ENCODE data around the gene ELAPOR1.

The ELAPOR1 gene

GRCh38 chr1:109112056-109112651 lies 1.8 kb upstream of the ELAPOR1 start:
- peak overlapping the region; percentile 5 for H3K4me3 Mint-ChIP-seq
- H3K36me3 Mint-ChIP-seq (ENCODE audit: low read depth): peaks cover 2% of the 10 kb centered on the region
- peaks cover 26% of the 10 kb centered on the region for H3K4me1 Mint-ChIP-seq (ENCODE audit: low read depth)
- peak overlapping the region; percentile 11 for H3K27ac Mint-ChIP-seq
- peaks cover 37% of the 10 kb centered on the region for H3K27me3 Mint-ChIP-seq (ENCODE audit: low read depth)
- no peaks in the 10 kb centered on the region for H3K9me3 Mint-ChIP-seq

- Mint-ChIP-seq H3K4me3 (peak overlapping the region; percentile 83), H3K4me1 (ENCODE audit: low read depth) (peaks cover 26% of the 10 kb centered on the region), H3K9me3 (no peaks in the 10 kb centered on the region), H3K36me3 (ENCODE audit: low read depth) (peaks cover 2% of the 10 kb centered on the region), H3K27me3 (ENCODE audit: low read depth) (peaks cover 37% of the 10 kb centered on the region), H3K27ac (peak overlapping the region; percentile 80)
These were observed 1.1 kb upstream of the ELAPOR1 start for GRCh38 chr1:109112652-109113285.

- H3K27me3 Mint-ChIP-seq (ENCODE audit: low read depth): peaks cover 32% of the 10 kb centered on the region
- H3K4me3 Mint-ChIP-seq: peak overlapping the region; percentile 79
- H3K36me3 Mint-ChIP-seq (ENCODE audit: low read depth): peaks cover 2% of the 10 kb centered on the region
- peaks cover 26% of the 10 kb centered on the region for H3K4me1 Mint-ChIP-seq (ENCODE audit: low read depth)
- H3K27ac Mint-ChIP-seq: no peak overlapping the region
- H3K9me3 Mint-ChIP-seq: no peaks in the 10 kb centered on the region
These were observed 393 bp downstream of the ELAPOR1 start for GRCh38 chr1:109114342-109114674.

DNA sequence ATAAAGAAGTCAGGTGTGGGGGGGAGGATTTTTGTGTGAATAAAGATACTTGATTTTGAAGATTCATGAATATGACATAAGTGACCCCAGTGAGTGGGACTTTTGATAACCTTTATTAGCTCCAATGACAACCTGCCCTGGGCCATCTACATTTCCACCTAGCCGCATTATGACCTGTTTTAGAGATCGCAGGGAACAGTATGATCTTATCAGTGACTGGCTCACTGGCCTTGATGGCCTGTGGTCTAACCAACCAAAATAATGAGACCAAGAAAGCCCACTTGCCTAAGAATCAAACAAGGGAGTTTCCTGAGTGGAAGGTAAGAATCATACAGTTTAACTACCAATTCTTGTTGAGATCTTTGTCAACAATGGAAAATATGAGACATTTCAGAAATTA lies 1.8 kb downstream of the ELAPOR1 start:
- no peak overlapping the region for H3K4me3 Mint-ChIP-seq

GRCh38 chr1:109116286-109116685 lies 2.4 kb downstream of the ELAPOR1 start:
- no peak overlapping the region for H3K27ac Mint-ChIP-seq
- H3K36me3 Mint-ChIP-seq (ENCODE audit: low read depth): peaks cover 2% of the 10 kb centered on the region
- peaks cover 18% of the 10 kb centered on the region for H3K27me3 Mint-ChIP-seq (ENCODE audit: low read depth)
- H3K4me1 Mint-ChIP-seq (ENCODE audit: low read depth): peaks cover 26% of the 10 kb centered on the region
- no peak overlapping the region for H3K4me3 Mint-ChIP-seq
- H3K9me3 Mint-ChIP-seq: no peaks in the 10 kb centered on the region

More for the DNA sequence above, 1.8 kb downstream of the ELAPOR1 start:
- Mint-ChIP-seq H3K27me3 (ENCODE audit: low read depth) (peaks cover 22% of the 10 kb centered on the region), H3K4me1 (ENCODE audit: low read depth) (peaks cover 26% of the 10 kb centered on the region), H3K27ac (peak overlapping the region; percentile 13), H3K36me3 (ENCODE audit: low read depth) (peaks cover 2% of the 10 kb centered on the region), H3K9me3 (no peaks in the 10 kb centered on the region)

GRCh38 chr1:109118089-109118488 lies 4.2 kb downstream of the ELAPOR1 start:
- Mint-ChIP-seq H3K36me3 (ENCODE audit: low read depth) (peaks cover 2% of the 10 kb centered on the region), H3K4me1 (ENCODE audit: low read depth) (peaks cover 15% of the 10 kb centered on the region), H3K27me3 (ENCODE audit: low read depth) (peaks cover 6% of the 10 kb centered on the region), H3K9me3 (no peaks in the 10 kb centered on the region), H3K4me3 (no peak overlapping the region), H3K27ac (no peak overlapping the region)

DNA sequence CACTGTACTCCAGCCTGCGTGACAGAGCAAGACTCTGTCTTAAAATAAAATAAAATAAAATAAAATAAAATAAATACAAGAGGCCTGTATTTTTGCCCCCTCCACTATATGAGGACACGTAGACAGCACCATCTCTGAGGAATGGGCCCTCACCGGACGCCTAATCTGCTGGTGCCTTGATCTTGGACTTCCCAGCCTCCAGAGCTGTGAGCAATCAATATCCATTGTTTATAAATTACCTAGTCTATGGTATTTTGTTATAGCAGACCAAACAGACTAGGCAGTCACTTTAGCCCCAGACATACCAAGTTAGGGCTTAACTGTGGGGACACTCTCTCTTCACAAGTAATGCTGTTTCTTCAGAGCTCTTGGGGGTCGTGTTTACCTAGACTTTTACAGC lies 6.4 kb downstream of the ELAPOR1 start:
- no peak overlapping the region for H3K4me3 Mint-ChIP-seq
- H3K9me3 Mint-ChIP-seq: no peaks in the 10 kb centered on the region
- peaks cover 4% of the 10 kb centered on the region for H3K4me1 Mint-ChIP-seq (ENCODE audit: low read depth)
- H3K36me3 Mint-ChIP-seq (ENCODE audit: low read depth): no peaks in the 10 kb centered on the region
- H3K27ac Mint-ChIP-seq: no peak overlapping the region
- no peaks in the 10 kb centered on the region for H3K27me3 Mint-ChIP-seq (ENCODE audit: low read depth)

DNA sequence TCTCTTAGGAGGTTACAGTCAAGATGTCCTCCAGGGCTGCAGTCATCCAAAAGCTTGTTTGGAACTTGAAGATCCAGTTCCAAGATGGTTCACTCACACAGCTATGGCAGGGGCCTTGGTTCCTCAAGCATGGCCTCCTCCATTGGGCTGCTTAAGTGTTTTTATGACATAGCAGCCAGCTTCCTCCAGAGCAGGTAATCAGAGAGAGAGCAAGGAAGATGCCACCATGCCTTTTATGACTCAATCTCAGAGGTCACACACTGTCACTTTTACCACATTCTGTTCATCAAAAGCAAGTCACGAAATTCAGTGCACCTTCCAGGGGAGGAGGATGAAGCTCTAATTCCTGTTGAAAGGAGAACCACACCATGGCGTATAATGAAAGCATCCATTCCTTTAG lies 17.1 kb downstream of the ELAPOR1 start:
- Mint-ChIP-seq H3K36me3 (ENCODE audit: low read depth) (no peaks in the 10 kb centered on the region), H3K4me1 (ENCODE audit: low read depth) (peaks cover 17% of the 10 kb centered on the region), H3K27me3 (ENCODE audit: low read depth) (no peaks in the 10 kb centered on the region), H3K9me3 (no peaks in the 10 kb centered on the region), H3K27ac (no peak overlapping the region), H3K4me3 (no peak overlapping the region)

- H3K4me3 Mint-ChIP-seq: no peak overlapping the region
- H3K36me3 Mint-ChIP-seq (ENCODE audit: low read depth): no peaks in the 10 kb centered on the region
- no peaks in the 10 kb centered on the region for H3K9me3 Mint-ChIP-seq
- peaks cover 17% of the 10 kb centered on the region for H3K4me1 Mint-ChIP-seq (ENCODE audit: low read depth)
- no peak overlapping the region for H3K27ac Mint-ChIP-seq
- H3K27me3 Mint-ChIP-seq (ENCODE audit: low read depth): no peaks in the 10 kb centered on the region
These were observed 17.9 kb downstream of the ELAPOR1 start for GRCh38 chr1:109131800-109132199.

GRCh38 chr1:109133002-109133706 lies 19.2 kb downstream of the ELAPOR1 start:
- H3K36me3 Mint-ChIP-seq (ENCODE audit: low read depth): no peaks in the 10 kb centered on the region
- H3K27me3 Mint-ChIP-seq (ENCODE audit: low read depth): no peaks in the 10 kb centered on the region
- no peak overlapping the region for H3K4me3 Mint-ChIP-seq
- H3K9me3 Mint-ChIP-seq: no peaks in the 10 kb centered on the region
- H3K4me1 Mint-ChIP-seq (ENCODE audit: low read depth): peaks cover 17% of the 10 kb centered on the region
- no peak overlapping the region for H3K27ac Mint-ChIP-seq

DNA sequence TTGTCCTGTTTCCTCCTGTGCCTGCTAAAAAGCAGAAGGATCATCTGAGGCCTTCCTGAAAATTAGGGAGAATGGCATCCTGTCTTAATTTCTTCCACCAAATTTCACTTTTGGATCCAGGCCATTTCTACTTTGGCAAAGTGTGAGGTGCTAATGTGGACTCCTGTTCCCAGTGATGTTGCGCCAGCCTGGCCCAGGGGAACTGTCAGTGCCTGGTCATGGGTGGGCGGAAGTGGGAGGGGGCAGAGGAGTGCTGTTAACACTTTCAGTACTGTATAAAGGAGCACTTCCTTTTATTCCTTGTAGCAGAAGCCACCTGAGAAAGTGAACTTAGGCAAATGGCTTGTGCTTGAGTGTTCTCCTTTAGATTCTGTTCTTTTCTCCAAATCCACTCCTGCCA lies 19.9 kb downstream of the ELAPOR1 start:
- Mint-ChIP-seq H3K4me3 (no peak overlapping the region), H3K27me3 (ENCODE audit: low read depth) (no peaks in the 10 kb centered on the region), H3K9me3 (no peaks in the 10 kb centered on the region), H3K36me3 (ENCODE audit: low read depth) (no peaks in the 10 kb centered on the region), H3K27ac (no peak overlapping the region), H3K4me1 (ENCODE audit: low read depth) (peaks cover 17% of the 10 kb centered on the region)

DNA sequence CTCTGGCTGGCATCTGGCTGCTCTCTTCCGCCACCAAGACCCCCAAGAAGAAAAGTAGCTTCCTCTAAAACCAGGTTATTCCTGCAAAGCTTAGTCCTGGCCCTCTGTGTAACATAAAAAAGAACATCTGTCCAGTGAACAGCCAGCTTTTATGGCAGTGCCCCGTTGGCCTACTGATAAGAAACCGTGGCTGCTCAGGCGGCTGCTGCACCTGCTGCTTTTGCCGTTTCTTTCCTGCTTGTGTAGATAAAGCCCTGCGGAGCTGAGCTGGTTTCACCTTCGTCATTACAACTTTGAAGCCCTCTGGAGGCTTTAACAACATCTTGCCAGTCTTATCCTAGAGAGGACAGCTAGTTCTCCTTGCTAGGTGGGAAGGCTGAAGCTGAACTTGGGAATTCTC lies 20.5 kb downstream of the ELAPOR1 start:
- Mint-ChIP-seq H3K4me1 (ENCODE audit: low read depth) (peaks cover 17% of the 10 kb centered on the region), H3K27me3 (ENCODE audit: low read depth) (no peaks in the 10 kb centered on the region), H3K27ac (no peak overlapping the region)

GRCh38 chr1:109135940-109136339 lies 22.0 kb downstream of the ELAPOR1 start:
- H3K4me1 Mint-ChIP-seq (ENCODE audit: low read depth): peaks cover 16% of the 10 kb centered on the region
- H3K36me3 Mint-ChIP-seq (ENCODE audit: low read depth): no peaks in the 10 kb centered on the region
- no peak overlapping the region for H3K27ac Mint-ChIP-seq
- H3K4me3 Mint-ChIP-seq: no peak overlapping the region
- H3K27me3 Mint-ChIP-seq (ENCODE audit: low read depth): no peaks in the 10 kb centered on the region
- H3K9me3 Mint-ChIP-seq: no peaks in the 10 kb centered on the region

More for the DNA sequence above, 20.5 kb downstream of the ELAPOR1 start:
- H3K36me3 Mint-ChIP-seq (ENCODE audit: low read depth): no peaks in the 10 kb centered on the region
- H3K9me3 Mint-ChIP-seq: no peaks in the 10 kb centered on the region
- no peak overlapping the region for H3K4me3 Mint-ChIP-seq

DNA sequence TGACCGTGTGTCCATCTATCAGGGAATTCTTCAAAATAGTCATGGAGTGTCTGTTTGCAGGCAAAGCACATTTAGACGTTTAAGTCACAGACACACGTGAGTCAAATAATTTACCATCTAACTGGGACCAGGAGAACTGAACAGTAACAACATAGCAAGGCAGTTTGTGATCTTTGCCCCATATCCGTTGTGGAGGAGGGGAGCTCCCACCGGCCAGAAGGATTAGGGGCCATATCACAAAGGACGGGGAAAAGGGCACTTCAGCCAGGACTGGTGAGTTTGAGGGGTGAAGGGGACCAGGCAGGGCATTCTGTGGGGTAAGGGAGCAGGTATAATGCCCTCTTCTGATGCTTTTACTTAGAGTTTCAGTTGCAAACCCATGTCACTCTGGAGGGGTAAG lies 22.9 kb downstream of the ELAPOR1 start:
- Mint-ChIP-seq H3K27me3 (ENCODE audit: low read depth) (no peaks in the 10 kb centered on the region), H3K27ac (no peak overlapping the region), H3K36me3 (ENCODE audit: low read depth) (no peaks in the 10 kb centered on the region), H3K9me3 (no peaks in the 10 kb centered on the region), H3K4me1 (ENCODE audit: low read depth) (peaks cover 14% of the 10 kb centered on the region), H3K4me3 (no peak overlapping the region)

DNA sequence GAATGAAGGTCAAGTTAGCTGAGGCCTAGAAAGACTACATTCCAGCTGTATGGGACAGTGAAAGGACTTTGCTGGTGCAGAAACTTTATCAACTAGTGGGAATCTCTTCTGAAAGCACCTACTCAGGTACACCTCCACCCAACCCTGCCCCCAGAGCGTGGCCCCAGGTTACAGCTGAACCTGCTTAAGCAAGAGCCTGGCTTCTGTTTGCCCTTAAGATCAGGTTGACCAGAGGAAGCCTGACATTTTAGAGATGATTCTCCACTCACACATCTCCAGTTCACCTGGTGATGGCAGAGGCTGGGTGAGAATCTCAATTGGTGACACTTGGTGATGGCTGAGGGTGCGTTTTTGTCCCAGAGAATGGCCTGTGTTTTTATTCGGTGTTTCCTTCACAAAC lies 24.0 kb downstream of the ELAPOR1 start:
- H3K4me1 Mint-ChIP-seq (ENCODE audit: low read depth): peaks cover 14% of the 10 kb centered on the region
- H3K27me3 Mint-ChIP-seq (ENCODE audit: low read depth): no peaks in the 10 kb centered on the region
- H3K4me3 Mint-ChIP-seq: no peak overlapping the region
- H3K9me3 Mint-ChIP-seq: no peaks in the 10 kb centered on the region
- H3K36me3 Mint-ChIP-seq (ENCODE audit: low read depth): no peaks in the 10 kb centered on the region
- H3K27ac Mint-ChIP-seq: no peak overlapping the region
